GM21423 (cell line): Measurements from ENCODE around the gene PUS1.
A peak's percentile ranks its signal among the peaks of the same experiment; 100 is the strongest.
"Not testable (repeated sequence)": the region's sequence is repeated elsewhere in the genome, so short reads cannot be mapped to it uniquely, and the experiment has no call there.

ENCODE experiments used
- ATAC-seq: cut with Tn5 transposase; IDR thresholded peaks from one replicate; pipeline ENCODE4 v1.9.1; 2021; ENCODE audit warnings: mild to moderate bottlenecking, moderate library complexity; ENCODE audit not compliant: unreplicated experiment

The PUS1 gene

GRCh38 chr12:131928711-131929580 lies at the start of gene PUS1:
TSS of gene PUS1 (plus strand) at chr12:131929276. CDS start at chr12:131929723, 447 bp downstream.
- ATAC-seq: peak; percentile 66

GRCh38 chr12:131882804-131883520 lies 46.1 kb upstream of the PUS1 start:
- ATAC-seq: no peak

- ATAC-seq: no peak
Observed at GRCh38 chr12:131883521-131883900, 45.6 kb upstream of the PUS1 start.

- ATAC-seq: not testable (repeated sequence)
Observed at GRCh38 chr12:131885076-131885475, 44.0 kb upstream of the PUS1 start.

- no peak for ATAC-seq
Observed at GRCh38 chr12:131885543-131886057, 43.5 kb upstream of the PUS1 start.

- ATAC-seq: not testable (repeated sequence)
Observed at GRCh38 chr12:131891722-131892121, 37.4 kb upstream of the PUS1 start.

- no peak for ATAC-seq
Observed at GRCh38 chr12:131892711-131893604, 36.1 kb upstream of the PUS1 start.

GRCh38 chr12:131893605-131894312 lies 35.3 kb upstream of the PUS1 start:
- no peak for ATAC-seq

- ATAC-seq: peak; percentile 71
Observed at GRCh38 chr12:131894313-131894860, 34.7 kb upstream of the PUS1 start, which contains the start of gene ULK1. TSS of gene ULK1 (plus strand) at chr12:131894622. CDS start at chr12:131895002, 380 bp downstream.

- ATAC-seq: peak; percentile 1
Observed at GRCh38 chr12:131894981-131895639, 34.0 kb upstream of the PUS1 start.

- no peak for ATAC-seq
Observed at GRCh38 chr12:131895640-131896079, 33.4 kb upstream of the PUS1 start.

GRCh38 chr12:131896080-131896810 lies 32.8 kb upstream of the PUS1 start:
- peak; percentile 62 for ATAC-seq

GRCh38 chr12:131896811-131897270 lies 32.2 kb upstream of the PUS1 start:
- no peak for ATAC-seq

GRCh38 chr12:131897276-131897675 lies 31.8 kb upstream of the PUS1 start:
- no peak for ATAC-seq

GRCh38 chr12:131897875-131898274 lies 31.2 kb upstream of the PUS1 start:
- no peak for ATAC-seq

- no peak for ATAC-seq
Observed at GRCh38 chr12:131900397-131900796, 28.7 kb upstream of the PUS1 start.

GRCh38 chr12:131901431-131902331 lies 27.4 kb upstream of the PUS1 start:
- no peak for ATAC-seq
